ENCODE data around the gene ETFA.

Gene ETFA

GRCh38 chr15:76289582-76289981, 21.7 kb downstream of the ETFA start:
- ATAC-seq = no peak
- TF ChIP-seq ZNF565 (CRISPR knock-in tag; conservative IDR thresholded peaks at IDR 0.05; ENCODE audit: low read depth) = no peak

- no peak for TF ChIP-seq CSDC2 (CRISPR knock-in tag; IDR thresholded peaks at IDR 0.05)
- TF ChIP-seq SNAI2 (CRISPR knock-in tag; IDR thresholded peaks at IDR 0.05) = no peak
- no peak for TF ChIP-seq TSHZ2 (CRISPR knock-in tag; IDR thresholded peaks at IDR 0.05)
- TF ChIP-seq TCF4 (CRISPR knock-in tag; IDR thresholded peaks at IDR 0.05; ENCODE audit: borderline replicate concordance) = no peak
- no peak for TF ChIP-seq CREB5 (CRISPR knock-in tag; IDR thresholded peaks at IDR 0.05; ENCODE audit: low read depth)
- TF ChIP-seq OSR1 (CRISPR knock-in tag; IDR thresholded peaks at IDR 0.05) = no peak
- no peak for TF ChIP-seq ZC3H10 (CRISPR knock-in tag; IDR thresholded peaks at IDR 0.05)
- TF ChIP-seq PPARA (CRISPR knock-in tag; IDR thresholded peaks at IDR 0.05; ENCODE audit: borderline replicate concordance) = no peak
- no peak for TF ChIP-seq TOX (CRISPR knock-in tag; IDR thresholded peaks at IDR 0.05; ENCODE audit: borderline replicate concordance)
- TF ChIP-seq ISL1 (CRISPR knock-in tag; IDR thresholded peaks at IDR 0.05) = no peak
- TF ChIP-seq POU6F1 (CRISPR knock-in tag; IDR thresholded peaks at IDR 0.05; ENCODE audit: borderline replicate concordance, low read depth) = no peak
- no peak for TF ChIP-seq BACH2 (CRISPR knock-in tag; IDR thresholded peaks at IDR 0.05; ENCODE audit: borderline replicate concordance)
- no peak for TF ChIP-seq ARNTL (CRISPR knock-in tag; IDR thresholded peaks at IDR 0.05; ENCODE audit: borderline replicate concordance, low read depth)
- no peak for TF ChIP-seq GLIS3 (CRISPR knock-in tag; IDR thresholded peaks at IDR 0.05)
- TF ChIP-seq ZNF8 (CRISPR knock-in tag; IDR thresholded peaks at IDR 0.05) = no peak
- TF ChIP-seq ZNF565 (CRISPR knock-in tag; conservative IDR thresholded peaks at IDR 0.05; ENCODE audit: low read depth) = no peak
- ATAC-seq = no peak
Observed at GRCh38 chr15:76286271-76286879, 24.9 kb downstream of the ETFA start.

GRCh38 chr15:76285241-76285825, 25.9 kb downstream of the ETFA start:
- ATAC-seq = peak; percentile 62; the same call in 2 of the 3 replicates
- TF ChIP-seq PATZ1 (CRISPR knock-in tag; IDR thresholded peaks at IDR 0.05; ENCODE audit: borderline replicate concordance) (no peak), ZFP3 (CRISPR knock-in tag; IDR thresholded peaks at IDR 0.05) (no peak), CSDC2 (CRISPR knock-in tag; IDR thresholded peaks at IDR 0.05) (no peak), ZNF565 (CRISPR knock-in tag; conservative IDR thresholded peaks at IDR 0.05; ENCODE audit: low read depth) (no peak), CSRNP3 (CRISPR knock-in tag; IDR thresholded peaks at IDR 0.05) (no peak), GLIS3 (CRISPR knock-in tag; IDR thresholded peaks at IDR 0.05) (no peak), ZNF70 (CRISPR knock-in tag; IDR thresholded peaks at IDR 0.05) (no peak), BACH2 (CRISPR knock-in tag; IDR thresholded peaks at IDR 0.05; ENCODE audit: borderline replicate concordance) (no peak), ZC3H10 (CRISPR knock-in tag; IDR thresholded peaks at IDR 0.05) (no peak), OSR1 (CRISPR knock-in tag; IDR thresholded peaks at IDR 0.05) (no peak), ZNF8 (CRISPR knock-in tag; IDR thresholded peaks at IDR 0.05) (no peak), ISL1 (CRISPR knock-in tag; IDR thresholded peaks at IDR 0.05) (no peak), CREB5 (CRISPR knock-in tag; IDR thresholded peaks at IDR 0.05; ENCODE audit: low read depth) (no peak), ZFP30 (CRISPR knock-in tag; IDR thresholded peaks at IDR 0.05) (no peak), ESRRG (CRISPR knock-in tag; IDR thresholded peaks at IDR 0.05) (no peak), TOX (CRISPR knock-in tag; IDR thresholded peaks at IDR 0.05; ENCODE audit: borderline replicate concordance) (no peak), POU6F1 (CRISPR knock-in tag; IDR thresholded peaks at IDR 0.05; ENCODE audit: borderline replicate concordance, low read depth) (no peak), ARNTL (CRISPR knock-in tag; IDR thresholded peaks at IDR 0.05; ENCODE audit: borderline replicate concordance, low read depth) (no peak)
